ENCODE data around the gene RNF141. TPM values are rescaled to one million over a fixed set of nuclear protein-coding genes. Genes with fewer than 3 reads are reported as not detected.

Gene RNF141
- total and polyA plus RNA-seq, 7 donors, result 5.0 to 42.2 (median 16.6) TPM

DNA sequence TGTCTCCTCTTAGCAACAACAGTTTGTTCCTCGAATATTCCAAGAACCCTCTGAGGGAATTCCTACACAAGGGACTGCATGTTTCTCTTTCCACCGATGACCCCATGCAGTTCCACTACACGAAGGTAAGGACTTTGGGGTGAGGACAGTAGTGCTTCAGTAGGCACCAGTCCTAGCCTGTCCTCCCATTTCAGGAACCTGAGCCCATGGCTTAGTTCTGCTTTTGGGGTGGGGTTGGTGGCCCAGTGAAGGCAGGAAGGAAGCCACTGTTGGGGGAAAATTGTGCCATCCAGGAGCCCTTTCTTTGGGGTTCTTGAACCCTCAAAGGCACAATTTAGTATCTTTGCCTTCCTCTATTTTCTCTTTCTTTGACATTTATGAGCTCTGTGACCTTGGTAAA is 38.2 kb downstream of the RNF141 start:
- no peak overlapping the region for H3K27ac ChIP-seq
- intact Hi-C loops (cut with DNase I), result no loop called here
- no peak for DNase-seq
- 83 to 92% (median 86%) methylated on average over 3 of the region's 3 CpGs for WGBS, 3 donors
- ATAC-seq, result no peak
- TF ChIP-seq, protein P1, sequence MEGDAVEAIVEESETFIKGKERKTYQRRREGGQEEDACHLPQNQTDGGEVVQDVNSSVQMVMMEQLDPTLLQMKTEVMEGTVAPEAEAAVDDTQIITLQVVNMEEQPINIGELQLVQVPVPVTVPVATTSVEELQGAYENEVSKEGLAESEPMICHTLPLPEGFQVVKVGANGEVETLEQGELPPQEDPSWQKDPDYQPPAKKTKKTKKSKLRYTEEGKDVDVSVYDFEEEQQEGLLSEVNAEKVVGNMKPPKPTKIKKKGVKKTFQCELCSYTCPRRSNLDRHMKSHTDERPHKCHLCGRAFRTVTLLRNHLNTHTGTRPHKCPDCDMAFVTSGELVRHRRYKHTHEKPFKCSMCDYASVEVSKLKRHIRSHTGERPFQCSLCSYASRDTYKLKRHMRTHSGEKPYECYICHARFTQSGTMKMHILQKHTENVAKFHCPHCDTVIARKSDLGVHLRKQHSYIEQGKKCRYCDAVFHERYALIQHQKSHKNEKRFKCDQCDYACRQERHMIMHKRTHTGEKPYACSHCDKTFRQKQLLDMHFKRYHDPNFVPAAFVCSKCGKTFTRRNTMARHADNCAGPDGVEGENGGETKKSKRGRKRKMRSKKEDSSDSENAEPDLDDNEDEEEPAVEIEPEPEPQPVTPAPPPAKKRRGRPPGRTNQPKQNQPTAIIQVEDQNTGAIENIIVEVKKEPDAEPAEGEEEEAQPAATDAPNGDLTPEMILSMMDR (IDR thresholded peaks at IDR 0.05), result no peak
- H3K4me1 ChIP-seq, result no peaks in the 10 kb centered on the region
- no peak overlapping the region for H3K4me3 ChIP-seq
- H3K36me3 ChIP-seq (ENCODE audit: insufficient read depth in 1 of 2, low read depth in 1 of 2), result no peaks in the 10 kb centered on the region
- H3K9me3 ChIP-seq, result no peaks in the 10 kb centered on the region
- no peaks in the 10 kb centered on the region for H3K27me3 ChIP-seq (ENCODE audit: insufficient read depth in 3 of 3, low read length in 2 of 3)

DNA sequence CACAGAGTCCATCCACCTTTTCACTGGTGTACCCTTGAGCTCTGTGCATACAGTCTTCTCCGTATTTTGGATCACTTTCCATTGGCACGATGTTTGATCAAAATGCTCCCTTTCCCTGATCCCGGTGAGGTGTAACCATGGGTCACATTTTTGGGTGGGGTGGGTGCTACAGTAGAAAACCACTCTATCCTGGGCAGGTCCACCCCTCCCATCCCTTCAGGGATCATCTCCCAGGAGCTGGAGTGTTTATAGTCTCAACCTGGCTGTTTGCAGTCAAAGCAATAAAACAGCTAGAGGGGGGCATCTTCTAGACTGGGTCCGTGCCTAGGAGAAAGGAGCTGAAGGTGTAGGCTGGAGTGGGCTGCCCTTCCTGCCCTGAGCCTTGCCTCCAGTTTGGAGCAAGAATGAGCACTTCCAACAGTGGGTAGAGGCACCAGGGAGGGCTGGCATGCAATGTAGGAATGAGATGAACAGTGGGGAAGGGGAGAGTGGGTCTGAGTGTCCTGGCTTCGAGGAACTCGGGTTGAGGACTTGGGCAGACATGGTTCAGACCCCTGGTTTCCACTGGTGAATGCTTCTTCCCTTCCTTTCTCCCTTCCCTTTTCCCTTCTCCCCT is 38.8 kb downstream of the RNF141 start:
- Histone ChIP-seq H3K27ac (no peak overlapping the region), H3K9me3 (no peaks in the 10 kb centered on the region), H3K27me3 (ENCODE audit: insufficient read depth in 3 of 3, low read length in 2 of 3) (no peaks in the 10 kb centered on the region), H3K4me3 (no peak overlapping the region), H3K4me1 (no peaks in the 10 kb centered on the region), H3K36me3 (ENCODE audit: insufficient read depth in 1 of 2, low read depth in 1 of 2) (no peaks in the 10 kb centered on the region)
- intact Hi-C loops (cut with DNase I), result no loop called here
- TF ChIP-seq, protein P1 (IDR thresholded peaks at IDR 0.05), result no peak
- no peak for ATAC-seq
- WGBS, 3 donors, result 93 to 99% (median 94%) methylated on average over 6 of the region's 6 CpGs
- no peak for DNase-seq

DNA sequence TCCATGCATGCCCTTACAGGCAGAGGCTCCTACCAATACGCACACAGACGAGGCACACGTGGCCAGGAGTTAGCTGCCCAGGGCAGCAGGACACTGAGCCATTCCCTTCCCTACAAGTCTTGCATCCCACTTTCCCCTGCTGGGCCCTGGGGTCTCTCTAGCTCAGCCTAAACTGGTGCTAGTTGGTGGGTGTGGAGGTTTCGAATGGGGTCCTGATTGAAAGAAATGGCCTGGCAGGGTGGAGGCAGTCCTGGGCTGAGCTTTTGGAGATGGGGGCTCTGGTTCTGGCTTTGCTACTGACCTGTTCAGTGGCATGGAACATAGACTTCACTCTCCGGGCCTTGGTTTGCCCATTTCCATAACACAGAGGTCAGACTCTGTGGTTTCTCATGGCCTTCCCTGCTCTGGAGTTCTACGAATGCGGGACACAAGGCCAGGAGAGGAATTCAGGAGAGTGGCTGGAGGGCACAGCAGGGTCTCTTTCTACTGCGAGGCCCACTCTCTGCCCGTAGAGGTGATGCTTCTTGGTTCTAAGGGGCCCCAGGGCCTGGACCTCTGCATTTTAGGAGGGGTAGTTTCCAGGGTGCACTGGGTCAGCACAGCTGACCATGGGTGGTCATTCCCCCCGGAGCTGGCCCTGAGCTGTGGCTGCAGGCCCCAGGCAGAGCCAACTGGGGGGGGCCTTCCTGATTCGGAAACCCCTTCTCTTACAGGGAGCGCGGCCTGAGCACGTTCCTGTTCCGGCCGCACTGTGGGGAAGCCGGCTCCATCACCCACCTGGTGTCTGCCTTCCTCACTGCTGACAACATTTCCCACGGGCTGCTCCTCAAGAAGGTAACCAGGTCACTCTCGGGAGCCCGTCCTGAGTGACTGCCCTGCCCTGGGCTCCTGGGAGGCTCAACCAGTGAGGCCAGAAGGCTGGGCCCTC is 40.0 kb downstream of the RNF141 start:
- ATAC-seq, result no peak
- H3K27me3 ChIP-seq (ENCODE audit: insufficient read depth in 3 of 3, low read length in 2 of 3), result no peaks in the 10 kb centered on the region
- 94 to 96% (median 94%) methylated on average over 20 of the region's 20 CpGs for WGBS, 3 donors
- peaks cover 0 to 4% of the 10 kb centered on the region in 2 donors for H3K36me3 ChIP-seq (ENCODE audit: insufficient read depth in 1 of 2, low read depth in 1 of 2)
- H3K4me3 ChIP-seq, result no peak overlapping the region
- TF ChIP-seq, protein P1 (IDR thresholded peaks at IDR 0.05), result no peak
- intact Hi-C loops (cut with DNase I), result loop anchor here in 1 of 2 donors (1.0 kb wide), 1 partner anchor 27 kb away; no protein-coding TSS in a partner anchor
- no peaks in the 10 kb centered on the region for H3K9me3 ChIP-seq
- H3K4me1 ChIP-seq, result no peaks in the 10 kb centered on the region
- H3K27ac ChIP-seq, result no peak overlapping the region
- DNase-seq, result no peak

DNA sequence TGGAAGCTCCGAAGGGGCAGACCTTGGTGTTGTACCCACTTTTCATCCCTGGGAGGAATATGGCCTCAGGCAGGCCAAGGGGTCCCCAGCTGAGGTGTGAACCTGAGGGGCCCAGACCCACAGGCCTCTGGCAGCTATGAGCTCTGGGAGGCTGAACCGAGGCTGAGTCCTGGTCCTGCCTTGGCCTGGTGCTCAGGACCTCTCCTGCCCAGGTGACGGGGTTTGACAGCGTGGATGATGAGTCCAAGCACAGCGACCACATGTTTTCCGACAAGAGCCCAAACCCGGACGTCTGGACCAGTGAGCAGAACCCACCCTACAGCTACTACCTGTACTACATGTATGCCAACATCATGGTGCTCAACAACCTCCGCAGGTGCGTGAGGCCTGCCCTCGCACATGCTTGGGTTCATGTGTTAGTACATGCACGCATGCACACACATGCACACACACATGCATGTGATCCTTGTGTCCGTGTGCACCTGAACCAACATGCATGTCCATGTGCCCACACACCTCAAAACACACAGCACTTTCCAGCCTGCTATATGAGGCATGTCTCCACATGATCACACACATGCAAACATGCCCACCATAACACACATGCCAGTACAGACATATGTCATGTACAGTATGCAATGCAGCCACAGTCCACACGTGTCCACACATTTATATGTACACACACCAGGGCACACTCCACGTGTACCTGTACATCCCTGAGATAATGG is 40.9 kb downstream of the RNF141 start:
- TF ChIP-seq, protein P1 (IDR thresholded peaks at IDR 0.05), result no peak
- Histone ChIP-seq H3K9me3 (no peaks in the 10 kb centered on the region), H3K4me1 (no peaks in the 10 kb centered on the region), H3K36me3 (ENCODE audit: insufficient read depth in 1 of 2, low read depth in 1 of 2) (peaks cover 0 to 4% of the 10 kb centered on the region in 2 donors), H3K4me3 (no peak overlapping the region), H3K27me3 (ENCODE audit: insufficient read depth in 3 of 3, low read length in 2 of 3) (no peaks in the 10 kb centered on the region), H3K27ac (no peak overlapping the region)
- intact Hi-C loops (cut with DNase I), result loop anchor here in 1 of 2 donors (1.0 kb wide), 1 partner anchor 26 kb away; no protein-coding TSS in a partner anchor
- WGBS, 3 donors, result 95 to 97% (median 96%) methylated on average over 15 of the region's 15 CpGs
- DNase-seq (no peak), ATAC-seq (peak in 1 of 4 donors; percentile 8)
